Activated CD8-positive, alpha-beta memory T cell treated with anti-CD3 and anti-CD28 coated beads for 1 hour (primary cell): Measurements from ENCODE around the gene LRP1B.

Experiments
- DNase-seq, 2 donors: peaks; one replicate each; pipeline ENCODE4 v3.0.0-alpha.2; 2020; ENCODE audit warnings: low read depth in 1 of 2; ENCODE audit errors: extremely low read depth in 1 of 2

Gene LRP1B

GRCh38 chr2:142042536-142043199 lies 88.1 kb downstream of the LRP1B start:
- DNase-seq = no peak

GRCh38 chr2:142041996-142042395 lies 88.8 kb downstream of the LRP1B start:
- no peak for DNase-seq

- DNase-seq = no peak
Observed at GRCh38 chr2:142041105-142041504, 89.7 kb downstream of the LRP1B start.

- DNase-seq = no peak
Observed at GRCh38 chr2:142040556-142040955, 90.3 kb downstream of the LRP1B start.

GRCh38 chr2:142038826-142039225 lies 92.0 kb downstream of the LRP1B start:
- no peak for DNase-seq

GRCh38 chr2:142037744-142038143 lies 93.1 kb downstream of the LRP1B start:
- DNase-seq = no peak

GRCh38 chr2:142037066-142037465 lies 93.8 kb downstream of the LRP1B start:
- DNase-seq = no peak

- no peak for DNase-seq
Observed at GRCh38 chr2:142033393-142033792, 97.4 kb downstream of the LRP1B start.

GRCh38 chr2:142031656-142032055 lies 99.2 kb downstream of the LRP1B start:
- DNase-seq = no peak

- DNase-seq = no peak
Observed at GRCh38 chr2:142030735-142031134, 100.1 kb downstream of the LRP1B start.

- DNase-seq = no peak
Observed at GRCh38 chr2:142029974-142030373, 100.8 kb downstream of the LRP1B start.

GRCh38 chr2:142025394-142025793 lies 105.4 kb downstream of the LRP1B start:
- no peak for DNase-seq

GRCh38 chr2:142020368-142020767 lies 110.4 kb downstream of the LRP1B start:
- no peak for DNase-seq

GRCh38 chr2:142014536-142014935 lies 116.3 kb downstream of the LRP1B start:
- no peak for DNase-seq

GRCh38 chr2:142012797-142013196 lies 118.0 kb downstream of the LRP1B start:
- no peak for DNase-seq

GRCh38 chr2:142010477-142011270 lies 120.1 kb downstream of the LRP1B start:
- DNase-seq = no peak

- no peak for DNase-seq
Observed at GRCh38 chr2:142008135-142008744, 122.6 kb downstream of the LRP1B start.

- no peak for DNase-seq
Observed at GRCh38 chr2:141994066-141994465, 136.8 kb downstream of the LRP1B start.

- no peak for DNase-seq
Observed at GRCh38 chr2:141992695-141993094, 138.1 kb downstream of the LRP1B start.

- no peak for DNase-seq
Observed at GRCh38 chr2:141968433-141968832, 162.4 kb downstream of the LRP1B start.

- DNase-seq = no peak
Observed at GRCh38 chr2:141967980-141968379, 162.8 kb downstream of the LRP1B start.

- no peak for DNase-seq
Observed at GRCh38 chr2:141967503-141967902, 163.3 kb downstream of the LRP1B start.
